HCT116 (cell line): ENCODE measurements around the gene GRK5. TPM values are rescaled to one million over a fixed set of nuclear protein-coding genes. Genes with fewer than 3 reads are reported as not detected.

Experiments
- ATAC-seq: fragments of 200-7000 bp; cut with Tn5 transposase; 2 replicates; pipeline ENCODE4 v1.9.1; 2020; ENCODE audit warnings: mild to moderate bottlenecking, moderate library complexity
- BruUV-seq: library from RNA; stranded (reverse); fragments of 400-500 nt; replicated peaks from 2 replicates; lab custom pipeline; 2021; lab: Mats Ljungman, UMichigan
- CTCF ChIA-PET: fragments of 300-600 bp; sonication (Branson Sonifier 250); formaldehyde crosslinking; loops from one replicate; lab custom pipeline; 2021; ENCODE audit warnings: antibody characterized with exemption; lab: Charles Lee
- POLR2A ChIA-PET: fragments of 300-600, 350-600 bp; sonication (Branson Sonifier 250); formaldehyde crosslinking; loops from one replicate; lab custom pipeline; 2021; ENCODE audit warnings: antibody characterized with exemption; lab: Charles Lee
- RAD21 ChIA-PET, 2 experiments: fragments of 300-600 bp; sonication (Branson Sonifier 250); formaldehyde crosslinking; loops; one replicate each; lab custom pipeline; 2023; ENCODE audit warnings: low total read pairs in 2 of 2; ENCODE audit not compliant: uncharacterized antibody in 2 of 2, unreplicated experiment in 2 of 2, low non-redundant PET in 1 of 2; lab: Charles Lee
- DNase-seq: peaks from one replicate; pipeline ENCODE4 v3.0.0-alpha.2; 2010; ENCODE audit warnings: low read depth, low spot score
- H2AFZ ChIP-seq: fragments of 200-600 bp; shearing (Covaris generic), sonication (generic); 2 replicates; pipeline ENCODE4 v1.6.1; 2017; ENCODE audit warnings: low read depth, mixed run types, mixed read lengths, antibody characterized with exemption, low read length; ENCODE audit not compliant: poor library complexity, severe bottlenecking
- H3K27ac ChIP-seq: 2 replicates; pipeline ENCODE4 v1.5.1; 2012; ENCODE audit warnings: low read depth, low read length
- H3K27me3 ChIP-seq: fragments of 200-600 bp; sonication (generic); 2 replicates; pipeline ENCODE4 v1.6.1; 2016; ENCODE audit warnings: mixed run types, low read length, mixed read lengths; ENCODE audit not compliant: insufficient read depth
- H3K36me3 ChIP-seq, 2 experiments: fragments of 200-500 bp in 1 of 2; fragments of 200-600 bp in 1 of 2; sonication (Bioruptor generic) in 1 of 2; sonication (generic) in 1 of 2; 2 replicates each; pipeline versions ENCODE4 v1.5.1 to v1.6.1; 2014 to 2016; ENCODE audit warnings: low read length in 2 of 2, inconsistent platforms in 1 of 2, mixed read lengths in 1 of 2, mixed run types in 1 of 2; ENCODE audit not compliant: insufficient read depth in 2 of 2, control insufficient read depth in 1 of 2
- H3K4me1 ChIP-seq, 2 experiments: fragments of 200-600 bp in 1 of 2; sonication (generic) in 1 of 2; 2 replicates each; pipeline versions ENCODE4 v1.5.1 to v1.6.1; 2012 to 2017; ENCODE audit warnings: low read length in 2 of 2, inconsistent platforms in 1 of 2, mild to moderate bottlenecking in 1 of 2, mixed read lengths in 1 of 2, mixed run types in 1 of 2, moderate library complexity in 1 of 2; ENCODE audit not compliant: insufficient read depth in 2 of 2, control insufficient read depth in 1 of 2
- H3K4me2 ChIP-seq: fragments of 200-600 bp; sonication (generic); 2 replicates; pipeline ENCODE4 v1.6.1; 2017; ENCODE audit warnings: mixed run types, low read length, mixed read lengths
- H3K4me3 ChIP-seq, 2 experiments: fragments of 200-600 bp in 1 of 2; sonication (generic) in 1 of 2; replicated peaks in 1 of 2; 2 replicates each; pipeline ENCODE4 v1.5.1; 2011 to 2016; ENCODE audit warnings: low read length in 2 of 2, control low read depth in 1 of 2, low read depth in 1 of 2, mild to moderate bottlenecking in 1 of 2, mixed read lengths in 1 of 2, mixed run types in 1 of 2
- H3K79me2 ChIP-seq: fragments of 200-600 bp; sonication (generic); 2 replicates; pipeline ENCODE4 v1.6.1; 2017; ENCODE audit warnings: mild to moderate bottlenecking, mixed run types, low read length, moderate library complexity, mixed read lengths; ENCODE audit not compliant: insufficient read depth
- H3K9ac ChIP-seq: fragments of 200-600 bp; sonication (generic); 2 replicates; pipeline ENCODE4 v1.6.1; 2016; ENCODE audit warnings: low read length, mixed read lengths
- H3K9me2 ChIP-seq: fragments of 200-600 bp; sonication (generic), shearing (Covaris generic); 2 replicates; pipeline ENCODE4 v1.6.1; 2017; ENCODE audit warnings: mixed run types, mild to moderate bottlenecking, moderate library complexity; ENCODE audit not compliant: insufficient read depth
- H3K9me3 ChIP-seq, 2 experiments: fragments of 200-500 bp in 1 of 2; fragments of 200-600 bp in 1 of 2; sonication (Bioruptor generic) in 1 of 2; sonication (generic) in 1 of 2; 2 replicates each; pipeline ENCODE4 v1.6.1; 2014 to 2017; ENCODE audit warnings: low read length in 2 of 2, mixed read lengths in 2 of 2, inconsistent platforms in 1 of 2, low read depth in 1 of 2, mild to moderate bottlenecking in 1 of 2, mixed run types in 1 of 2, moderate library complexity in 1 of 2; ENCODE audit not compliant: control insufficient read depth in 1 of 2, insufficient read depth in 1 of 2
- H4K20me1 ChIP-seq: fragments of 200-600 bp; sonication (generic), shearing (Covaris generic); 2 replicates; pipeline ENCODE4 v1.6.1; 2017; ENCODE audit warnings: mixed run types, mild to moderate bottlenecking, moderate library complexity; ENCODE audit not compliant: insufficient read depth
- ATF3 ChIP-seq: IDR thresholded peaks from 2 replicates; pipeline ENCODE4 v1.6.1; 2012
- CBX3 ChIP-seq: IDR thresholded peaks from 2 replicates; pipeline ENCODE4 v1.6.1; 2012; ENCODE audit warnings: low read depth
- EGR1 ChIP-seq: IDR thresholded peaks from 2 replicates; pipeline ENCODE4 v1.6.1; 2012; ENCODE audit warnings: low read depth
- ELF1 ChIP-seq: IDR thresholded peaks from 2 replicates; pipeline ENCODE4 v1.6.1; 2012; ENCODE audit warnings: low read depth, borderline replicate concordance
- EZH2phosphoT487 ChIP-seq: fragments of 200-600 bp; IDR thresholded peaks from 2 replicates; pipeline ENCODE4 v1.6.1; 2018; ENCODE audit warnings: antibody characterized with exemption, borderline replicate concordance
- FOSL1 ChIP-seq: IDR thresholded peaks from 2 replicates; pipeline ENCODE4 v1.6.1; 2012; ENCODE audit warnings: low read depth
- JUND ChIP-seq: IDR thresholded peaks from 2 replicates; pipeline ENCODE4 v1.6.1; 2012
- MAX ChIP-seq: IDR thresholded peaks from 2 replicates; pipeline ENCODE4 v1.6.1; 2012
- POLR2A ChIP-seq: IDR thresholded peaks from 2 replicates; pipeline ENCODE4 v1.7.0; 2011; ENCODE audit warnings: borderline replicate concordance; ENCODE audit not compliant: insufficient read depth, insufficient read length; ENCODE audit errors: extremely low read depth
- POLR2AphosphoS5 ChIP-seq: IDR thresholded peaks from 2 replicates; pipeline ENCODE4 v1.6.1; 2011; ENCODE audit warnings: mild to moderate bottlenecking, low read depth, low read length, moderate library complexity
- RAD21 ChIP-seq: IDR thresholded peaks from 2 replicates; pipeline ENCODE4 v1.6.1; 2012; ENCODE audit warnings: low read depth, mild to moderate bottlenecking
- SIN3A ChIP-seq: IDR thresholded peaks from 2 replicates; pipeline ENCODE4 v1.6.1; 2012; ENCODE audit warnings: low read depth
- SP1 ChIP-seq: IDR thresholded peaks from 2 replicates; pipeline ENCODE4 v1.6.1; 2012; ENCODE audit warnings: low read depth
- SRF ChIP-seq: IDR thresholded peaks from 2 replicates; pipeline ENCODE4 v1.6.1; 2012; ENCODE audit warnings: low read depth
- TCF7L2 ChIP-seq: IDR thresholded peaks from 2 replicates; pipeline ENCODE4 v1.7.0; 2011; ENCODE audit warnings: borderline replicate concordance, inconsistent platforms; ENCODE audit not compliant: insufficient read depth, insufficient read length; ENCODE audit errors: extremely low read depth
- YY1 ChIP-seq: IDR thresholded peaks from 2 replicates; pipeline ENCODE4 v1.6.1; 2011; ENCODE audit warnings: low read length, low read depth, moderate library complexity, mild to moderate bottlenecking; ENCODE audit not compliant: insufficient replicate concordance; ENCODE audit errors: extremely low read depth
- ZFX ChIP-seq: fragments of 450-650 bp; IDR thresholded peaks from 2 replicates; pipeline ENCODE4 v1.6.1; 2017
- intact Hi-C: fragments of 100-400 bp; cut with micrococcal nuclease; formaldehyde crosslinking; loops from 2 replicates; pipeline ENCODE4 v1.10.0; 2022
- total RNA-seq: library from RNA; stranded (reverse); gene quantifications from one replicate; pipeline ENCODE4 v1.2.1, GENCODE V29; 2021; ENCODE audit not compliant: unreplicated experiment
- TF ChIP-seq, protein P1 (sequence below): IDR thresholded peaks from 2 replicates; pipeline ENCODE4 v1.6.1; 2011; ENCODE audit warnings: mild to moderate bottlenecking, low read length, moderate library complexity; ENCODE audit not compliant: insufficient replicate concordance; ENCODE audit errors: extremely low read depth

GRK5 gene
- total RNA-seq, 1 experiment from 2014 or later: 7.3 TPM

DNA sequence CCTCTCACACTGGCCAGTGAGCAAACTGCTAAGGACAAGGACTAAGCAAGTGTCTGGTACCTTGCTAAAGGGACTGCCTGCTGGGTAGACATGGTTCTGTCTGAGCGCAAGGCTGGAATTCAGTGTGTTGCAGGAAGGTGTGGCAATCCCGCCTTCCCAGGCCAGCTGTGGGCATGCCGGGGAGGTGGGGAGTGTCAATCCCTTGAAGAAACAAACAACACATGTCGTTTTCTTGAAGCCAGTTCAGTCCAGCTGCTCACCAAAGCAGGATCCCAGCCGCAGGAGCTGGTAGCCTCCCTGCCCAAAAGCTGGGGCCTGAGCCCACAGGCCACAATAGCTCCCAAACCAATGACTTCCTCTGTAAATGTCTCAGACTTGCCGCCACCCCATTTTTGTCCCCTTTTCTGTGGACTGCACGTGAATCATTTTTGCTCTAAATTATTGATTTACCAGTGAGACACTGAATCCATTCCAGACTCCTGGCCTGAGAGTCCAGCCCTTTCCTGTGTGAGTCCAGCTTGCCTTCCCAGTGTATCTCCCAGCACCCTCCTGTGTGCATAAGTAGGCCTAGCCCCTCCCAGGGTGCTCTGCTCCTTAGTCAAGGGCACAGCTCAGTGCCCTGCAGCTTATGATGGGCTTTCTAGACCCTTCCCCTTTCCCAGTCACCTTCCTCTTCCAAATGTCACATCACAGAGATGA, 168.4 kb downstream of the GRK5 start:
- ChIA-PET RAD21 (no interaction called here), POLR2A (no interaction called here), CTCF (no interaction called here)
- Histone ChIP-seq H3K36me3 (no peaks in the 10 kb centered on the region), H2AFZ (no peak overlapping the region), H3K4me3 (no peak overlapping the region), H4K20me1 (no peaks in the 10 kb centered on the region), H3K4me2 (no peak overlapping the region), H3K27ac (no peak overlapping the region), H3K9me2 (no peaks in the 10 kb centered on the region), H3K4me1 (no peaks in the 10 kb centered on the region), H3K79me2 (no peaks in the 10 kb centered on the region), H3K27me3 (no peaks in the 10 kb centered on the region), H3K9me3 (no peaks in the 10 kb centered on the region), H3K9ac (no peak overlapping the region)
- intact Hi-C loops: no loop called here
- no TSS peak for BruUV-seq
- TF ChIP-seq MAX (no peak), YY1 (no peak), ZFX (no peak), POLR2A (no peak), JUND (no peak)
- DNase-seq: no peak
- ATAC-seq: no peak

GRCh38 chr10:119377451-119377957, 170.1 kb downstream of the GRK5 start:
- Histone ChIP-seq H3K4me2 (no peak overlapping the region), H2AFZ (no peak overlapping the region), H4K20me1 (no peaks in the 10 kb centered on the region), H3K36me3 (no peaks in the 10 kb centered on the region), H3K27ac (no peak overlapping the region), H3K27me3 (no peaks in the 10 kb centered on the region), H3K4me3 (no peak overlapping the region), H3K79me2 (no peaks in the 10 kb centered on the region), H3K9me3 (no peaks in the 10 kb centered on the region), H3K9ac (no peak overlapping the region), H3K9me2 (no peaks in the 10 kb centered on the region), H3K4me1 (no peaks in the 10 kb centered on the region)
- no peak for ATAC-seq
- no TSS peak for BruUV-seq
- intact Hi-C loops: no loop called here
- RAD21 ChIA-PET: no interaction called here
- DNase-seq: no peak
- CTCF ChIA-PET: no interaction called here
- POLR2A ChIA-PET: no interaction called here
- no peak for TF ChIP-seq TCF7L2
- no peak for TF ChIP-seq POLR2A
- no peak for TF ChIP-seq SRF
- TF ChIP-seq POLR2AphosphoS5: no peak
- TF ChIP-seq ZFX: no peak
- TF ChIP-seq EGR1: no peak
- TF ChIP-seq FOSL1: no peak
- no peak for TF ChIP-seq SIN3A
- TF ChIP-seq YY1: no peak
- TF ChIP-seq JUND: no peak
- TF ChIP-seq CBX3: no peak
- no peak for TF ChIP-seq SP1
- no peak for TF ChIP-seq RAD21
- TF ChIP-seq EZH2phosphoT487: no peak
- no peak for TF ChIP-seq ATF3
- no peak for TF ChIP-seq ELF1
- TF ChIP-seq, protein P1, sequence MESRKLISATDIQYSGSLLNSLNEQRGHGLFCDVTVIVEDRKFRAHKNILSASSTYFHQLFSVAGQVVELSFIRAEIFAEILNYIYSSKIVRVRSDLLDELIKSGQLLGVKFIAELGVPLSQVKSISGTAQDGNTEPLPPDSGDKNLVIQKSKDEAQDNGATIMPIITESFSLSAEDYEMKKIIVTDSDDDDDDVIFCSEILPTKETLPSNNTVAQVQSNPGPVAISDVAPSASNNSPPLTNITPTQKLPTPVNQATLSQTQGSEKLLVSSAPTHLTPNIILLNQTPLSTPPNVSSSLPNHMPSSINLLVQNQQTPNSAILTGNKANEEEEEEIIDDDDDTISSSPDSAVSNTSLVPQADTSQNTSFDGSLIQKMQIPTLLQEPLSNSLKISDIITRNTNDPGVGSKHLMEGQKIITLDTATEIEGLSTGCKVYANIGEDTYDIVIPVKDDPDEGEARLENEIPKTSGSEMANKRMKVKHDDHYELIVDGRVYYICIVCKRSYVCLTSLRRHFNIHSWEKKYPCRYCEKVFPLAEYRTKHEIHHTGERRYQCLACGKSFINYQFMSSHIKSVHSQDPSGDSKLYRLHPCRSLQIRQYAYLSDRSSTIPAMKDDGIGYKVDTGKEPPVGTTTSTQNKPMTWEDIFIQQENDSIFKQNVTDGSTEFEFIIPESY: no peak
